Thyroid gland (tissue), 4 donors: ENCODE data around the gene MARK3.

Experiments used
- POLR2A ChIP-seq, 2 donors: fragments of 450-650 bp; IDR thresholded peaks; one replicate each; pipeline ENCODE4 v1.6.1; 2017; ENCODE audit warnings: antibody characterized with exemption in 2 of 2, mild to moderate bottlenecking in 2 of 2, moderate library complexity in 1 of 2
- TF ChIP-seq, protein P1 (sequence below), 6 experiments: fragments of 200-600 bp in 3 of 6; fragments of 450-650 bp in 3 of 6; sonication (generic) in 3 of 6; IDR thresholded peaks; one replicate each; pipeline ENCODE4 v1.5.1; 2016 to 2019; ENCODE audit warnings: antibody characterized with exemption in 6 of 6, mild to moderate bottlenecking in 2 of 6, inconsistent platforms in 1 of 6, moderate library complexity in 1 of 6

DNA sequence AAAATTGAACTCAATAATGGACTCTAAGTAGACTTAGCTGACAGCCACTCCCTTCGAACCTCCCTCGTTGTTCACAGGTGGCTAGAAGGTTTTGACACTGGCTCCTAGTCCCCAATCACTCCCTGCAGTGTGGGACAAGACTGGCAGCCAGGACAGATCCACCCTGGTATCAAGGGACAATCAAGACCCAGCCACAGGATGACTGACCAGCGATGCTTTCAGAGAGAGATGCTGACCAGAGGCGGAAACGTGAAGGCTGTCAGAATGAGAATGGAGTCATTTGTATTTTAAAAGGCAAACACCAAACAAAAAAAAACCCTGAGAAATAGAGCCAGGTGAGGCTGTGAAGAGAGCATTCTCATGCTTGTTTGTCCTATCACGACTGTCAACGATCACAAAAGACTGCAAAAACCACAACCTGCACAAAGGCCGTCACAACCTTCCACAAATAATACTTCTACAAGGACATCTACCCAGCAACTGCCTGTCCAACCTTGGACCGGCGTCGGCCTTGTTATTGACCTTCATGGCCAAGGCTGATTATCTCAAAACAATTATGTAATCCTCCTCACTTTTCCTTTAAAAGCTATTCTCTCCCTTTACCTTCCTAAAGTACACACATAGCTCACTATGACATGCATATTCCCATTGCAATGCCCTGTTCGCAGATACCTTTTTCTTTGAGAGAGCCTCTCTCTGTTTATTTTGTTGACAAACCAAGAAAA lies 38.0 kb upstream of the MARK3 start:
- TF ChIP-seq, protein P1, sequence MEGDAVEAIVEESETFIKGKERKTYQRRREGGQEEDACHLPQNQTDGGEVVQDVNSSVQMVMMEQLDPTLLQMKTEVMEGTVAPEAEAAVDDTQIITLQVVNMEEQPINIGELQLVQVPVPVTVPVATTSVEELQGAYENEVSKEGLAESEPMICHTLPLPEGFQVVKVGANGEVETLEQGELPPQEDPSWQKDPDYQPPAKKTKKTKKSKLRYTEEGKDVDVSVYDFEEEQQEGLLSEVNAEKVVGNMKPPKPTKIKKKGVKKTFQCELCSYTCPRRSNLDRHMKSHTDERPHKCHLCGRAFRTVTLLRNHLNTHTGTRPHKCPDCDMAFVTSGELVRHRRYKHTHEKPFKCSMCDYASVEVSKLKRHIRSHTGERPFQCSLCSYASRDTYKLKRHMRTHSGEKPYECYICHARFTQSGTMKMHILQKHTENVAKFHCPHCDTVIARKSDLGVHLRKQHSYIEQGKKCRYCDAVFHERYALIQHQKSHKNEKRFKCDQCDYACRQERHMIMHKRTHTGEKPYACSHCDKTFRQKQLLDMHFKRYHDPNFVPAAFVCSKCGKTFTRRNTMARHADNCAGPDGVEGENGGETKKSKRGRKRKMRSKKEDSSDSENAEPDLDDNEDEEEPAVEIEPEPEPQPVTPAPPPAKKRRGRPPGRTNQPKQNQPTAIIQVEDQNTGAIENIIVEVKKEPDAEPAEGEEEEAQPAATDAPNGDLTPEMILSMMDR (IDR thresholded peaks at IDR 0.05): no peak
- no peak for TF ChIP-seq POLR2A (IDR thresholded peaks at IDR 0.05)
